ENCODE measurements around the gene GARNL3.
A peak's percentile ranks its signal among the peaks of the same experiment; 100 is the strongest.

The GARNL3 gene

DNA sequence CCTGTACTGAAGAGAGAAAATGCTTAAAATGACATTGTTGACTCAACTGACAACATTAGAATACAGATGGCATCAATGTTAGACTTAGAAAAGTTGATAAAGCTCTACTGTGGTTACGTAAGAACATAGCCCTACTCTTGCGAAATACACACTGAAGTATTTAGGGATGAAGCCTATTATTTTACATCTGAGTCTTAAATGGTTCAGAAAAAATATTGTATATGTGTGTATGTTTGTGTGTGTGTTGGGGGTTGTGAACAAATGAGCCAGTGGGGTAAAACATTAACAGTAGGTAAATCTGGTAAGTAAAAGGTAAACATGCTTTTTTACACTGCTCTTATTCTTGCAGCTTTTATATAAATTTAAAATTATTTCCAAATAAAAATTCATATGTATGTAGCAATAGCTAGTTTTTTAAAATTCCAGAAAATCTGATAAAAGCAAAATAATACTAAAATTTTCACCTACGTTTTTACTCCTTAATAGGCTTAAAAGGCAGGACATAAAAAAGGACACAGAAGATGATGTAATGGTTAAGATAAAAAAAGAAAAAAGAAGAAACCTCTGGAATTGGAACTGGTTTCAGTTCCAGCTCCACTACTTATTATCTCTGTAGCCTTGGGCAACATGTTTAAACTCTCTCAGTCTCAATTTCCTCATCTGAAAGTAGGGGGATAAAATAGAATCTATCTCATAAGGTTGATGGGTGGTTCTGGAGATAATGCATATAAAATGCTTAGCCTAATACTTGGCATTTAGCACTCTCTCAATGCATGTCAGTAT lies 44.3 kb downstream of the GARNL3 start:
- Histone ChIP-seq H3K27me3 (ENCODE audit: insufficient read depth, poor library complexity, severe bottlenecking) (no peaks in the 10 kb centered on the region), H3K4me3 (replicated peaks; ENCODE audit: insufficient read depth, low read length) (no peak overlapping the region), H3K27ac (replicated peaks) (no peak overlapping the region)
- peak; percentile 10 to 38 for DNase-seq (ENCODE audit: low read depth in 1 of 2, low spot score in 1 of 2)
- TF ChIP-seq POLR2AphosphoS5 (IDR thresholded peaks at IDR 0.05; ENCODE audit: low read depth) (no peak), SPI1 (IDR thresholded peaks at IDR 0.05; ENCODE audit: borderline replicate concordance, low read depth) (no peak), GABPA (IDR thresholded peaks at IDR 0.05; ENCODE audit: low read depth) (no peak)
- TF ChIP-seq, protein P1, sequence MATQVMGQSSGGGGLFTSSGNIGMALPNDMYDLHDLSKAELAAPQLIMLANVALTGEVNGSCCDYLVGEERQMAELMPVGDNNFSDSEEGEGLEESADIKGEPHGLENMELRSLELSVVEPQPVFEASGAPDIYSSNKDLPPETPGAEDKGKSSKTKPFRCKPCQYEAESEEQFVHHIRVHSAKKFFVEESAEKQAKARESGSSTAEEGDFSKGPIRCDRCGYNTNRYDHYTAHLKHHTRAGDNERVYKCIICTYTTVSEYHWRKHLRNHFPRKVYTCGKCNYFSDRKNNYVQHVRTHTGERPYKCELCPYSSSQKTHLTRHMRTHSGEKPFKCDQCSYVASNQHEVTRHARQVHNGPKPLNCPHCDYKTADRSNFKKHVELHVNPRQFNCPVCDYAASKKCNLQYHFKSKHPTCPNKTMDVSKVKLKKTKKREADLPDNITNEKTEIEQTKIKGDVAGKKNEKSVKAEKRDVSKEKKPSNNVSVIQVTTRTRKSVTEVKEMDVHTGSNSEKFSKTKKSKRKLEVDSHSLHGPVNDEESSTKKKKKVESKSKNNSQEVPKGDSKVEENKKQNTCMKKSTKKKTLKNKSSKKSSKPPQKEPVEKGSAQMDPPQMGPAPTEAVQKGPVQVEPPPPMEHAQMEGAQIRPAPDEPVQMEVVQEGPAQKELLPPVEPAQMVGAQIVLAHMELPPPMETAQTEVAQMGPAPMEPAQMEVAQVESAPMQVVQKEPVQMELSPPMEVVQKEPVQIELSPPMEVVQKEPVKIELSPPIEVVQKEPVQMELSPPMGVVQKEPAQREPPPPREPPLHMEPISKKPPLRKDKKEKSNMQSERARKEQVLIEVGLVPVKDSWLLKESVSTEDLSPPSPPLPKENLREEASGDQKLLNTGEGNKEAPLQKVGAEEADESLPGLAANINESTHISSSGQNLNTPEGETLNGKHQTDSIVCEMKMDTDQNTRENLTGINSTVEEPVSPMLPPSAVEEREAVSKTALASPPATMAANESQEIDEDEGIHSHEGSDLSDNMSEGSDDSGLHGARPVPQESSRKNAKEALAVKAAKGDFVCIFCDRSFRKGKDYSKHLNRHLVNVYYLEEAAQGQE (IDR thresholded peaks at IDR 0.05; ENCODE audit: insufficient replicate concordance, low read depth), result no peak
- TF ChIP-seq, protein P2, sequence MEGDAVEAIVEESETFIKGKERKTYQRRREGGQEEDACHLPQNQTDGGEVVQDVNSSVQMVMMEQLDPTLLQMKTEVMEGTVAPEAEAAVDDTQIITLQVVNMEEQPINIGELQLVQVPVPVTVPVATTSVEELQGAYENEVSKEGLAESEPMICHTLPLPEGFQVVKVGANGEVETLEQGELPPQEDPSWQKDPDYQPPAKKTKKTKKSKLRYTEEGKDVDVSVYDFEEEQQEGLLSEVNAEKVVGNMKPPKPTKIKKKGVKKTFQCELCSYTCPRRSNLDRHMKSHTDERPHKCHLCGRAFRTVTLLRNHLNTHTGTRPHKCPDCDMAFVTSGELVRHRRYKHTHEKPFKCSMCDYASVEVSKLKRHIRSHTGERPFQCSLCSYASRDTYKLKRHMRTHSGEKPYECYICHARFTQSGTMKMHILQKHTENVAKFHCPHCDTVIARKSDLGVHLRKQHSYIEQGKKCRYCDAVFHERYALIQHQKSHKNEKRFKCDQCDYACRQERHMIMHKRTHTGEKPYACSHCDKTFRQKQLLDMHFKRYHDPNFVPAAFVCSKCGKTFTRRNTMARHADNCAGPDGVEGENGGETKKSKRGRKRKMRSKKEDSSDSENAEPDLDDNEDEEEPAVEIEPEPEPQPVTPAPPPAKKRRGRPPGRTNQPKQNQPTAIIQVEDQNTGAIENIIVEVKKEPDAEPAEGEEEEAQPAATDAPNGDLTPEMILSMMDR (IDR thresholded peaks at IDR 0.05; ENCODE audit: insufficient read depth, low read length), result no peak

DNA sequence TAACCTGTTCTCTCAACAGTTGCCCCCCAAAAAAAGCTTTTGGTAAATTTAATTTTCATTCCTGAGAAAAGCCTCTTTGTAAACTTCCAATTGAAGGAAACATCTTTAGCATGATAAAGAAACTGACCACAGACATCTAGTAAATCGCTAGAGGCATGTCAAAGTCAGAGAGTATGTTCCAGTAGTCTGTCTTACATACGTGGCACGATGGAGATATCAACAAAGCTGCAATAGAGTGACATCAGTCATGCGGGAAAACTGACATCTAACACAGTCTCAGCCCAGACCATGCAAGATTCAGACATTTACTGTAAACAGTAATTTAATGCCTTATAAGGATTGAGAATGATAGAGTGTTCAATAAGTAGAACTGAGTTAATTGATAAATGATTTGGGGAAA lies 45.1 kb downstream of the GARNL3 start:
- H3K27ac ChIP-seq (replicated peaks), result no peak overlapping the region
- H3K27me3 ChIP-seq (ENCODE audit: insufficient read depth, poor library complexity, severe bottlenecking), result no peaks in the 10 kb centered on the region
- no peak overlapping the region for H3K4me3 ChIP-seq (replicated peaks; ENCODE audit: insufficient read depth, low read length)
- DNase-seq (ENCODE audit: low read depth in 1 of 2, low spot score in 1 of 2), result no peak
- TF ChIP-seq SPI1 (IDR thresholded peaks at IDR 0.05; ENCODE audit: borderline replicate concordance, low read depth), result no peak
- TF ChIP-seq, protein P1 (IDR thresholded peaks at IDR 0.05; ENCODE audit: insufficient replicate concordance, low read depth), result no peak
- TF ChIP-seq GABPA (IDR thresholded peaks at IDR 0.05; ENCODE audit: low read depth), result no peak
- TF ChIP-seq, protein P2 (IDR thresholded peaks at IDR 0.05; ENCODE audit: insufficient read depth, low read length), result no peak
- no peak for TF ChIP-seq POLR2AphosphoS5 (IDR thresholded peaks at IDR 0.05; ENCODE audit: low read depth)

DNA sequence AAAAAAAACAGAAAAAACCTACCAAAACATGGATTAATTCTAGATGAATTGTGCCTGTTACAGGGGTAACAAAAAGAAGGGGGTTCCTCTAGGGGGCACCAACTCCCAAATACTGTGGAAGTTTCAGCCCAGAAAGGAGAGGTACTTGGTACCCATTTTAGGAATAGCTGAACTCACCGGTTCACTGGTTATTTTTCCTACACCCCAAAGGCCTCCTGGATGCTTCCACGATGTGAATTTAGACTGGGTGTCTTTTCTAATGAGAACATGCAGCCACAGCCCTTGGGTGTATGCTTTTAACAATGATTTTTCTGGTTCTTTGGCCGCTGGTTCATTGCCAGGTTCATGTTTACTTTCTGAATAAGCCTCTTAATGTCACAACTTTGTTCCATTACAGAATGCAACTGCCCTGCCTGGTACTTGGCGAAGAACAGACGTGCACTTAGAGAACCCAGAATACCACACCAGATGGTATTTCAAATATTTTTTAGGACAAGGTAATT lies 46.7 kb downstream of the GARNL3 start:
- Histone ChIP-seq H3K27ac (replicated peaks) (no peak overlapping the region), H3K27me3 (ENCODE audit: insufficient read depth, poor library complexity, severe bottlenecking) (no peaks in the 10 kb centered on the region), H3K4me3 (replicated peaks; ENCODE audit: insufficient read depth, low read length) (no peak overlapping the region)
- TF ChIP-seq, protein P2 (IDR thresholded peaks at IDR 0.05; ENCODE audit: insufficient read depth, low read length), result no peak
- TF ChIP-seq, protein P1 (IDR thresholded peaks at IDR 0.05; ENCODE audit: insufficient replicate concordance, low read depth), result no peak
- TF ChIP-seq POLR2AphosphoS5 (IDR thresholded peaks at IDR 0.05; ENCODE audit: low read depth) (no peak), GABPA (IDR thresholded peaks at IDR 0.05; ENCODE audit: low read depth) (no peak), SPI1 (IDR thresholded peaks at IDR 0.05; ENCODE audit: borderline replicate concordance, low read depth) (no peak)
- DNase-seq (ENCODE audit: low read depth in 1 of 2, low spot score in 1 of 2), result peak in 1 of 2 experiments; percentile 36

Data from HL-60 (cell line).